Measurements from ENCODE around the gene PTDSS2.

- TF ChIP-seq CTCF (IDR thresholded peaks at IDR 0.05; ENCODE audit: low read depth, low read length) (no peak), POLR2A (IDR thresholded peaks at IDR 0.05; ENCODE audit: extremely low read depth, insufficient read length) (no peak), MYC (IDR thresholded peaks at IDR 0.05; ENCODE audit: low read depth, low read length) (no peak)
These were observed 4.1 kb upstream of the PTDSS2 start for GRCh38 chr11:445765-446588.

Measured in NB4 (cell line).